Neural progenitor cell (in vitro differentiated cells): ENCODE measurements around the gene ANKRA2.

Experiments used
- CTCF ChIP-seq: fragments of 200-600 bp; sonication (generic); IDR thresholded peaks from 2 replicates; pipeline ENCODE4 v1.5.1; 2017; ENCODE audit warnings: antibody characterized with exemption, mild to moderate bottlenecking
- EZH2 ChIP-seq: fragments of 200-600 bp; sonication (generic); IDR thresholded peaks from 2 replicates; pipeline ENCODE4 v1.6.1; 2017; ENCODE audit warnings: antibody characterized with exemption, mild to moderate bottlenecking, moderate library complexity

- TF ChIP-seq EZH2 (no peak), CTCF (no peak)
Observed at GRCh38 chr5:73591698-73592501, 26.5 kb upstream of the ANKRA2 start.
